Peyer's patch (tissue), 4 donors: ENCODE results near the gene CAP2. TPM values are rescaled to one million over a fixed set of nuclear protein-coding genes. Genes with fewer than 3 reads are reported as not detected.

Source experiments
- DNase-seq, 3 donors: peaks; one replicate each; pipeline ENCODE4 v3.0.0-alpha.2; 2017 to 2019
- H3K27ac ChIP-seq, 4 donors: fragments of 200-600 bp; sonication (generic); one replicate each; pipeline ENCODE4 v1.5.1; 2016 to 2019
- H3K27me3 ChIP-seq, 2 donors: fragments of 200-600 bp; sonication (generic); one replicate each; pipeline ENCODE4 v1.5.1; 2019
- H3K36me3 ChIP-seq, 3 donors: fragments of 200-600 bp; sonication (generic); one replicate each; pipeline ENCODE4 v1.5.1; 2016 to 2019
- H3K4me1 ChIP-seq, 4 donors: fragments of 200-600 bp; sonication (generic); one replicate each; pipeline ENCODE4 v1.5.1; 2016 to 2019
- H3K4me3 ChIP-seq, 4 donors: fragments of 200-600 bp; sonication (generic); 1 replicate in 3 of 4; 2 replicates in 1 of 4; pipeline ENCODE4 v1.5.1; 2016 to 2019; ENCODE audit warnings: mild to moderate bottlenecking in 1 of 4
- H3K9me3 ChIP-seq, 4 donors: fragments of 200-600 bp; sonication (generic); one replicate each; pipeline ENCODE4 v1.5.1; 2016 to 2019; ENCODE audit warnings: mild to moderate bottlenecking in 1 of 4
- CTCF ChIP-seq, 6 experiments: fragments of 450-650 bp in 4 of 6; fragments of 200-600 bp in 2 of 6; sonication (generic) in 1 of 6; IDR thresholded peaks; one replicate each; pipeline ENCODE4 v1.5.1; 2017 to 2019; ENCODE audit warnings: antibody characterized with exemption in 6 of 6, mild to moderate bottlenecking in 3 of 6, moderate library complexity in 1 of 6
- POLR2A ChIP-seq, 2 donors: fragments of 450-650 bp; IDR thresholded peaks; one replicate each; pipeline ENCODE4 v1.5.1; 2017; ENCODE audit warnings: antibody characterized with exemption in 2 of 2, mild to moderate bottlenecking in 2 of 2, moderate library complexity in 2 of 2
- total RNA-seq, 4 donors: library from RNA; depleted of rRNA; stranded (reverse); fragments of >200 nt; gene quantifications; one replicate each; pipeline ENCODE4 v1.1.0, GENCODE V29; 2016

The CAP2 gene
- total RNA-seq, 4 donors from 2014 or later: 1.7 to 3.2 (median 2.4) TPM

GRCh38 chr6:17454316-17455005 is 61.1 kb downstream of the CAP2 start:
- Histone ChIP-seq H3K4me3 (no peak overlapping the region), H3K4me1 (peaks cover 0 to 3% (median 0%) of the 10 kb centered on the region in 4 donors), H3K9me3 (no peaks in the 10 kb centered on the region), H3K36me3 (no peaks in the 10 kb centered on the region), H3K27ac (no peak overlapping the region), H3K27me3 (no peaks in the 10 kb centered on the region)
- DNase-seq: no peak
- TF ChIP-seq POLR2A (IDR thresholded peaks at IDR 0.05) (no peak), CTCF (IDR thresholded peaks at IDR 0.05) (no peak)

- H3K36me3 ChIP-seq: no peaks in the 10 kb centered on the region
- peaks cover 0 to 3% (median 0%) of the 10 kb centered on the region in 4 donors for H3K4me1 ChIP-seq
- H3K27ac ChIP-seq: no peak overlapping the region
- no peaks in the 10 kb centered on the region for H3K9me3 ChIP-seq
- H3K4me3 ChIP-seq: no peak overlapping the region
- H3K27me3 ChIP-seq: no peaks in the 10 kb centered on the region
- DNase-seq: no peak
- no peak for TF ChIP-seq CTCF (IDR thresholded peaks at IDR 0.05)
- no peak for TF ChIP-seq POLR2A (IDR thresholded peaks at IDR 0.05)
Measured at GRCh38 chr6:17455919-17456318, 62.5 kb downstream of the CAP2 start.

- TF ChIP-seq CTCF (IDR thresholded peaks at IDR 0.05): no peak
- TF ChIP-seq POLR2A (IDR thresholded peaks at IDR 0.05): no peak
- H3K36me3 ChIP-seq: no peaks in the 10 kb centered on the region
- no peaks in the 10 kb centered on the region for H3K9me3 ChIP-seq
- H3K27ac ChIP-seq: no peak overlapping the region
- no peaks in the 10 kb centered on the region for H3K27me3 ChIP-seq
- H3K4me1 ChIP-seq: peaks cover 0 to 3% (median 0%) of the 10 kb centered on the region in 4 donors
- no peak overlapping the region for H3K4me3 ChIP-seq
- no peak for DNase-seq
Measured at GRCh38 chr6:17456711-17457110, 63.3 kb downstream of the CAP2 start.

GRCh38 chr6:17457405-17457804 is 64.0 kb downstream of the CAP2 start:
- DNase-seq: no peak
- Histone ChIP-seq H3K4me3 (no peak overlapping the region), H3K27me3 (no peaks in the 10 kb centered on the region), H3K27ac (no peak overlapping the region), H3K9me3 (no peaks in the 10 kb centered on the region), H3K4me1 (peaks cover 0 to 3% (median 0%) of the 10 kb centered on the region in 4 donors), H3K36me3 (no peaks in the 10 kb centered on the region)
- no peak for TF ChIP-seq CTCF (IDR thresholded peaks at IDR 0.05)
- TF ChIP-seq POLR2A (IDR thresholded peaks at IDR 0.05): no peak

GRCh38 chr6:17457956-17458355 is 64.6 kb downstream of the CAP2 start:
- Histone ChIP-seq H3K4me3 (no peak overlapping the region), H3K4me1 (peaks cover 0 to 3% (median 0%) of the 10 kb centered on the region in 4 donors), H3K36me3 (no peaks in the 10 kb centered on the region), H3K9me3 (no peaks in the 10 kb centered on the region), H3K27me3 (no peaks in the 10 kb centered on the region), H3K27ac (no peak overlapping the region)
- TF ChIP-seq POLR2A (IDR thresholded peaks at IDR 0.05) (no peak), CTCF (IDR thresholded peaks at IDR 0.05) (no peak)
- DNase-seq: no peak
